Mesendoderm (in vitro differentiated cells): ENCODE results near the gene GPBP1.
"Not testable (repeated sequence)": the region's sequence is repeated elsewhere in the genome, so short reads cannot be mapped to it uniquely, and the experiment has no call there.

Experiments
- DNase-seq: peaks from one replicate; pipeline ENCODE4 v3.0.0; 2013
- H2AK5ac ChIP-seq: 2 replicates; pipeline ENCODE4 v1.6.1; 2013; ENCODE audit warnings: low read length, inconsistent platforms
- H2BK120ac ChIP-seq: 2 replicates; pipeline ENCODE4 v1.6.1; 2013; ENCODE audit warnings: low read depth, mild to moderate bottlenecking, low read length, moderate library complexity, mixed read lengths
- H2BK15ac ChIP-seq: replicated peaks from 2 replicates; pipeline ENCODE4 v1.6.1; 2013; ENCODE audit warnings: low read depth, mild to moderate bottlenecking, moderate library complexity
- H2BK5ac ChIP-seq: 2 replicates; pipeline ENCODE4 v1.6.1; 2013; ENCODE audit warnings: low read length, inconsistent platforms
- H3K18ac ChIP-seq: 2 replicates; pipeline ENCODE4 v1.6.1; 2013; ENCODE audit warnings: mild to moderate bottlenecking, low read length, mixed read lengths
- H3K23ac ChIP-seq: one replicate; pipeline ENCODE4 v1.6.1; 2013; ENCODE audit warnings: low read length
- H3K27ac ChIP-seq: 2 replicates; pipeline ENCODE4 v1.5.1; 2013; ENCODE audit warnings: low read depth, mild to moderate bottlenecking, inconsistent platforms, low read length, moderate library complexity
- H3K27me3 ChIP-seq: 2 replicates; pipeline ENCODE4 v1.6.1; 2013; ENCODE audit warnings: low read length, control low read depth, mild to moderate bottlenecking, inconsistent platforms; ENCODE audit not compliant: insufficient read depth, poor library complexity
- H3K36me3 ChIP-seq: 2 replicates; pipeline ENCODE4 v1.6.1; 2013; ENCODE audit warnings: low read length, inconsistent platforms; ENCODE audit not compliant: control insufficient read depth, insufficient read depth
- H3K4ac ChIP-seq: one replicate; pipeline ENCODE4 v1.6.1; 2013; ENCODE audit warnings: low read depth, mild to moderate bottlenecking, low read length, moderate library complexity
- H3K4me1 ChIP-seq: 2 replicates; pipeline ENCODE4 v1.6.1; 2013; ENCODE audit warnings: low read depth, low read length, inconsistent platforms; ENCODE audit not compliant: control insufficient read depth
- H3K4me2 ChIP-seq: 2 replicates; pipeline ENCODE4 v1.6.1; 2013; ENCODE audit warnings: low read length
- H3K4me3 ChIP-seq: 2 replicates; pipeline ENCODE4 v1.5.1; 2013; ENCODE audit warnings: mild to moderate bottlenecking, low read length
- H3K56ac ChIP-seq: one replicate; pipeline ENCODE4 v1.6.1; 2013; ENCODE audit warnings: low read length
- H3K79me1 ChIP-seq: 2 replicates; pipeline ENCODE4 v1.6.1; 2013; ENCODE audit warnings: low read length, inconsistent platforms
- H3K79me2 ChIP-seq: 2 replicates; pipeline ENCODE4 v1.6.1; 2013; ENCODE audit warnings: mild to moderate bottlenecking, low read length; ENCODE audit not compliant: control insufficient read depth, insufficient read depth
- H3K9ac ChIP-seq: 2 replicates; pipeline ENCODE4 v1.6.1; 2013; ENCODE audit warnings: low read length, inconsistent platforms
- H4K5ac ChIP-seq: one replicate; pipeline ENCODE4 v1.6.1; 2013; ENCODE audit warnings: low read length
- H4K8ac ChIP-seq: one replicate; pipeline ENCODE4 v1.6.1; 2013; ENCODE audit warnings: low read depth, mild to moderate bottlenecking, control low read depth, low read length, moderate library complexity
- WGBS: extraction: QIAGEN DNeasy Blood & Tissue Kit; methylation state at CpG from one replicate; pipeline ENCODE4 v1.1.7; 2013; ENCODE audit warnings: low lambda C conversion rate, missing lambda C conversion rate; ENCODE audit not compliant: insufficient coverage; ENCODE audit errors: extremely low coverage; 5-methylcytosine and 5-hydroxymethylcytosine counted together

The GPBP1 gene

DNA sequence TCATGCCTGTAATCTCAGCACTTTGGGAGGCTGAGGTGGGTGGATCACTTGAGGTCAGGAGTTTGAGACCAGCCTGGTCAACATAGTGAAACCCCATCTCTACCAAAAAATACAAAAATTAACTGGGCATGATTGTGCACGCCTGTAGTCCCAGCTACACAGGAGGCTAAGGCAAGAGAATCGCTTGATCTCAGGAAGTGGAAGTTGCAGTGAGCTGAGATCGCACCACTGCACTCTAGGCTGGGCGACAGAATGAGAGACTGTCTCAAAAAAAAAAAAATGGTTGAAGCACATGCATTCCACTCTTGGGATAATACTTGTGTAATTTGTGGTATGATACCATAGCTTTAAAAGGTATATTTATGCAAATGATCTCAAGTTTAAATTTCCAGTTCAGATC is 14.1 kb downstream of the GPBP1 start:
- H4K8ac ChIP-seq, H3K79me1 ChIP-seq, H2BK5ac ChIP-seq, H3K36me3 ChIP-seq, H3K56ac ChIP-seq, H3K27ac ChIP-seq, H2AK5ac ChIP-seq, H3K4ac ChIP-seq, DNase-seq, H3K23ac ChIP-seq, H3K4me1 ChIP-seq, H2BK120ac ChIP-seq, H3K4me3 ChIP-seq, H3K9ac ChIP-seq, H3K18ac ChIP-seq, H3K27me3 ChIP-seq, H4K5ac ChIP-seq, H2BK15ac ChIP-seq, H3K4me2 ChIP-seq: not testable (repeated sequence)
- no CpG with 5 or more reads among the region's 4 CpGs for WGBS
- peaks cover 96% of the 10 kb centered on the region for H3K79me2 ChIP-seq

GRCh38 chr5:57189515-57189914 is 15.7 kb downstream of the GPBP1 start:
- no peak overlapping the region for H3K23ac ChIP-seq
- WGBS, result no CpG with 5 or more reads among the region's 3 CpGs

GRCh38 chr5:57190593-57190992 is 16.7 kb downstream of the GPBP1 start:
- Histone ChIP-seq H3K4me3 (no peak overlapping the region), H3K18ac (no peak overlapping the region), H3K4ac (no peak overlapping the region), H3K56ac (no peak overlapping the region), H3K36me3 (no peaks in the 10 kb centered on the region), H3K79me1 (no peaks in the 10 kb centered on the region), H3K4me2 (no peak overlapping the region), H3K27ac (no peak overlapping the region), H4K5ac (no peak overlapping the region), H4K8ac (no peak overlapping the region), H3K79me2 (peaks cover 94% of the 10 kb centered on the region), H2BK15ac (no peak overlapping the region), H2AK5ac (no peak overlapping the region), H2BK5ac (no peak overlapping the region), H3K4me1 (no peaks in the 10 kb centered on the region), H2BK120ac (no peak overlapping the region), H3K9ac (no peak overlapping the region), H3K27me3 (no peaks in the 10 kb centered on the region), H3K23ac (no peak overlapping the region)
- WGBS, result no CpG with 5 or more reads among the region's 2 CpGs
- DNase-seq, result no peak

More at GRCh38 chr5:57189515-57189914, 15.7 kb downstream of the GPBP1 start:
- H3K18ac ChIP-seq, result no peak overlapping the region
- H3K36me3 ChIP-seq, result no peaks in the 10 kb centered on the region
- no peak overlapping the region for H3K4me2 ChIP-seq
- H2BK5ac ChIP-seq, result no peak overlapping the region
- no peak overlapping the region for H4K8ac ChIP-seq
- H3K27ac ChIP-seq, result no peak overlapping the region
- H2BK15ac ChIP-seq, result no peak overlapping the region
- H3K56ac ChIP-seq, result no peak overlapping the region
- H3K79me2 ChIP-seq, result peaks cover 93% of the 10 kb centered on the region
- H2AK5ac ChIP-seq, result no peak overlapping the region
- H3K9ac ChIP-seq, result no peak overlapping the region
- no peaks in the 10 kb centered on the region for H3K27me3 ChIP-seq
- H3K4me3 ChIP-seq, result no peak overlapping the region
- no peaks in the 10 kb centered on the region for H3K4me1 ChIP-seq
- no peak for DNase-seq
- H3K79me1 ChIP-seq, result no peaks in the 10 kb centered on the region
- no peak overlapping the region for H2BK120ac ChIP-seq
- H4K5ac ChIP-seq, result no peak overlapping the region
- no peak overlapping the region for H3K4ac ChIP-seq

DNA sequence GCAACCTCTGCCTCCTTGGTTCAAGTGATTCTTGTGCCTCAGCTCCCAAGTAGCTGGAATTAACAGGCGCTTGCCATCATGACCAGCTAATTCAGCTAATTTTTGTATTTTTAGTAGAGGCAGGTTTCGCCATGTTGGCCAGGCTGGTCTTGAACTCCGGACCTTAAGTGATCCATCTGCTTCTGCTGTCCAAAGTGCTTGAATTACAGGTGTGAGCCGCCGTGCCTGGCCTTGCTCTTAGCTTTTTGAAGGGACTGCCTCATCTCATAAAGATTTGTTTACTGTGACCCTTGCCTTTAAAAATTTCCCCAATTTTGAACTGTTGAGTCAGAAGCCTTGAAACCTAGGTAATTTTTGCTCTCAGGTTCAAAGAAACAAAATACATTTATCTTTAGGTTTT is 17.3 kb downstream of the GPBP1 start:
- Histone ChIP-seq H2BK15ac (no peak overlapping the region), H3K27ac (no peak overlapping the region), H3K4me3 (no peak overlapping the region)

DNA sequence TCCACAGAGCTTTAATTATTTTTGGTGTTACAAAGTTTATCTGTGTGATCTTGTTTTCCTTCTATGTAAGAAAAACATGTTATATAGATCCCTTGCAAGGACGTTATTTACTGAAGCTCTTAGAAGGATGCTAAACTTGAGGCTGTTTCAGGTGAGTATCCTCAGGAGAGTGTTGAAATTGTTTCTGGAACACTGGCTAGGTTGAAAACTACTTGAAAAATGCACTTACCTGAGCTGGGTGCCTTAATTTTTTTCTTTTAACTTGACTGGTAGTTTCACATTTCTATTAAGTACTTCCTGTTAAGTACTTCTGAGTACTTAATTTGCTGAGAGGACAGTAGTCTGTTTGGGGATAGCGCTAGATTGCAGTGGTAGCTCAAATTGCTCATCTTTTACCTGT is 18.1 kb downstream of the GPBP1 start:
- Histone ChIP-seq H4K5ac (no peak overlapping the region), H3K23ac (no peak overlapping the region), H3K4me2 (no peak overlapping the region), H3K4me3 (no peak overlapping the region), H4K8ac (no peak overlapping the region), H3K27me3 (no peaks in the 10 kb centered on the region), H3K36me3 (no peaks in the 10 kb centered on the region), H2BK120ac (no peak overlapping the region), H3K18ac (no peak overlapping the region), H2BK5ac (no peak overlapping the region), H2AK5ac (no peak overlapping the region), H3K9ac (no peak overlapping the region), H3K4ac (no peak overlapping the region), H2BK15ac (no peak overlapping the region), H3K79me2 (peaks cover 92% of the 10 kb centered on the region), H3K56ac (no peak overlapping the region), H3K4me1 (no peaks in the 10 kb centered on the region), H3K27ac (no peak overlapping the region), H3K79me1 (no peaks in the 10 kb centered on the region)
- no CpG with 5 or more reads among the region's 2 CpGs for WGBS
- no peak for DNase-seq

More for the DNA sequence above, 17.3 kb downstream of the GPBP1 start:
- WGBS, result no CpG with 5 or more reads among the region's 5 CpGs
- Histone ChIP-seq H3K23ac (no peak overlapping the region), H3K36me3 (no peaks in the 10 kb centered on the region), H4K8ac (no peak overlapping the region), H3K18ac (no peak overlapping the region), H3K27me3 (no peaks in the 10 kb centered on the region), H2BK120ac (no peak overlapping the region), H3K9ac (no peak overlapping the region), H2AK5ac (no peak overlapping the region), H4K5ac (no peak overlapping the region), H3K4ac (no peak overlapping the region), H2BK5ac (no peak overlapping the region), H3K56ac (no peak overlapping the region), H3K4me1 (no peaks in the 10 kb centered on the region), H3K4me2 (no peak overlapping the region), H3K79me2 (peaks cover 92% of the 10 kb centered on the region), H3K79me1 (no peaks in the 10 kb centered on the region)
- DNase-seq, result no peak

GRCh38 chr5:57192832-57193231 is 19.0 kb downstream of the GPBP1 start:
- H4K8ac ChIP-seq, H3K36me3 ChIP-seq, H3K79me1 ChIP-seq, H3K4ac ChIP-seq, H2BK120ac ChIP-seq, H3K4me2 ChIP-seq, H2BK5ac ChIP-seq, H3K9ac ChIP-seq, H4K5ac ChIP-seq, DNase-seq, H3K4me3 ChIP-seq, H2AK5ac ChIP-seq, H3K27me3 ChIP-seq, H3K4me1 ChIP-seq, H2BK15ac ChIP-seq, H3K23ac ChIP-seq, H3K18ac ChIP-seq, H3K56ac ChIP-seq, H3K27ac ChIP-seq: not testable (repeated sequence)
- H3K79me2 ChIP-seq, result peaks cover 90% of the 10 kb centered on the region
- no CpG with 5 or more reads among the region's 6 CpGs for WGBS
